Islet of Langerhans (tissue), 1 donor: ENCODE results near the gene ARHGAP24.

Source experiments
- FAIRE-seq: peaks from one replicate; lab custom pipeline; 2011; peaks lifted over from hg19 to GRCh38; lab: Jason Lieb, UNC

The ARHGAP24 gene

DNA sequence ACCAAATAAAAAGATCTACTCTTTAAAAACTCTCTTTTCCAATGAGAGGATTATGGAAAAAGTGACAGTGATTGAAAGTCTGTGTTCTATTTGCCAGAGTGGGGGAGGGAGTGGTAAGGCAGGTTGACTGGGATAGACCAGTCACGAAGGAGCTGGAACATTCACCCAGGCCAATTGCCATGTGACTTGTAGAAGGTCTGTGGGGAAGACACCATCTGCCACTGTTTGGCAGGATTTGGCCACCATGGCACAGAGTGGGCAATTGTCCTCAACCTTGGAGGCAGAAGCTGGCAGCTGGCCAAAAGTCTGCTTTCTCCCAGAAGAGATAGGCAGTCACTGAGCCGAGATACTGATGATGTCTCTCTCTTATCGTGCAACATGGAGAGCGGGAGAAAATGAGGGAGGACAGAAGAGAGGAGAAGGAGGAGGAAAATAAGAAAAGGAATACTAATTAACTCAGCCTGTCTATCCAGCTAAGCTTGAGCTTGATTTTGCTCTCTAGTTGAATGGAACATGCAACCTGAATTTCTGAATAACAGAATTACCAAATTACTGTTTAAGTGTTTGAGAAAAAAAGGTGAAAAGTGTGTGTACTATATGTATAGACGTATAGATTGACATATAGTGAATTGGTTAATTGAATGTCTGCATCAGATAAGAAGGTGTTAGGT lies 267.1 kb downstream of the ARHGAP24 start:
- no peak for FAIRE-seq

DNA sequence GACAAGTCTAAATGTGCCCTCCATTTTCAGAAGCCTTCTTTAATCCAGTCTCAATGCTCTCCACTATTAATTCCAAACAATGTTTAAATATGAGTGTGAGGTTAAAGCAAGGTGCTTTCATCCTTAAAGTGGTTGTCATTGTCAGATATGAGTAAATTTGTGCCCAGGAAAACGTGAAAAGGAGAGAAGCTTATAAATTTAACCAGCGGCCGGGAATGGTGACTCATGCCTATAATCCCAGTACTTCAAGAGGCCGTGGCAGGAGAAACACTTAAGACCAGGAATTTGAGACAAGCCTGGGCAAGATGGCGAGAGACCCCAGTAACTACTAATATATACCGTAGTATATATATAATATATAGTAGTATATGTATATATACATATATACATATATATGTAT lies 270.0 kb downstream of the ARHGAP24 start:
- FAIRE-seq: no peak

DNA sequence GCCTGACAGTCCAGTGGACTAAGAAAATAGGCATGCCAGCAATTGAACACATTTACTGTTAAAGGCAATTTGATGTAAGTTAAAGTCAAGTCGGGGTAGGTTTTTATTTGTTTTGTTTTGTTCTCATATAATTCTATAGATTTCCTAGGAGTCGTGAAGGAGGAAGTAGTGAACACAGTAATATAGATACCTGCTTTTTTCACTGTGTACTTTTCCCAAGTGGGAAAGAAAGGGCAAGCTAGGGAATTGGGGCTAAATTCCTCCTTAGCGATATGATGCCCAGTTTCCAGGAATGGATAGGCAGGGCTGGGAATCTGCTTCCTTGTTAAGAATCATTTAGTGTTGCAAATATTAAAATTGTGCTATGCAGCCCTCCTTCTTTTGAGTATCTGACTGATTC lies 271.0 kb downstream of the ARHGAP24 start:
- no peak for FAIRE-seq

- peak; percentile 99 for FAIRE-seq
Measured at GRCh38 chr4:85747882-85748491, 273.0 kb downstream of the ARHGAP24 start.

GRCh38 chr4:85748654-85749053 lies 273.7 kb downstream of the ARHGAP24 start:
- FAIRE-seq: no peak

- FAIRE-seq: no peak
Measured at GRCh38 chr4:85751866-85752265, 276.9 kb downstream of the ARHGAP24 start.

GRCh38 chr4:85755285-85755684 lies 280.3 kb downstream of the ARHGAP24 start:
- no peak for FAIRE-seq

DNA sequence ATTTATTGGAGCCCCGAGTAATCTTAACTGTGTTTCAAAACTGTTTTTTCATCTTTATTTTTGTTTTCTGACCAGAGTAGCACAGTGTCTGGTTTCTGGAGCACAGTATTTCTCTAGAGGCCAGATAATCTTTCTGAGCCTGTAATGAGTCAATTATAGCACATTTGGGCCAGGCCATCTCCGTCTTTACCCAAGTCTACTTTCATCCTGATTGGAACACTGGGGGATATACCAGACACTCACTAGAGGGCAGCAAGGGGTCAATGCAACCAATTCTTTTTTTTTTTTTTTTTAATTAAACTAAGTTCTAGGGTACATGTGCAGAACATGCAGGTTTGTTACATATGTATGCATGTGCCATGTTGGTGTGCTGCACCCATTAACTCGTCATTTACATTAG lies 282.0 kb downstream of the ARHGAP24 start:
- FAIRE-seq: no peak

DNA sequence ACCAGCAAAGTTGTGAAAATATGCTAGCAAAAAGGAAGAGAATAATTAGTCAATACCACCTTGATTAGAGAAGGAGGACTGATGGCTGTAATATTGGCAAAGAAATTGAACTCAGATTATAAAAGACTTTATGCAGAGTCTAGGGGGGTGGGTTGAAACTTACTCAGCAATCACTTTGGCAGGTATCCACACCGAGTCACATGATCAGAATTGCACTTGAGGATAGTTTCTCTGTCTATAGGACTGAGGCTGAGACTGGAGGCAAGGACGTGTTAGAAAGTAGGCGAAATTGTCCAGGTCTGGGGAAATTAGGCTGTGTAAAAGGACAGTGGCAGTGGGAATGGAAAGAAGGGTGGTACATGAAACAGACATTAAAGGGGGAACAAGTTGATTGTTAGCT lies 284.4 kb downstream of the ARHGAP24 start:
- FAIRE-seq: no peak

DNA sequence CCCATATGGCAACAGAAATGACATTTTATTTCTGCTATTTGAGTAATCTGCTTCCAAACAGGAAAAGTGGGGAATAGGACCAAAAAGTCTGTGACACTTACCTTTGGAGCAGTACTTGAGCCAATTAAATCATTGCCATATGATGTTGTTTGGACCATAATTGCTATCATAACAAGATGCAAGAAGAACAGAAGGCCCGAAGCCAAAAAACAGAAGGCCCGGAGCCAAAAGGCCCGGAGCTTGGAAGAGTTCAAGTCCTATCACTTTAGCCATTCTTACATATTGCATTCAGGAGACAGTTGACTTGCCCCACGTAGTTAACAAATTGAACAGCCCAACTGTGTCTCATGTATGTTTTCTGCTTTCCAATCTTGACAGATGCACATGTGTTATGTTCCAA lies 285.6 kb downstream of the ARHGAP24 start:
- no peak for FAIRE-seq

- FAIRE-seq: no peak
Measured at GRCh38 chr4:85761803-85762528, 287.0 kb downstream of the ARHGAP24 start.

DNA sequence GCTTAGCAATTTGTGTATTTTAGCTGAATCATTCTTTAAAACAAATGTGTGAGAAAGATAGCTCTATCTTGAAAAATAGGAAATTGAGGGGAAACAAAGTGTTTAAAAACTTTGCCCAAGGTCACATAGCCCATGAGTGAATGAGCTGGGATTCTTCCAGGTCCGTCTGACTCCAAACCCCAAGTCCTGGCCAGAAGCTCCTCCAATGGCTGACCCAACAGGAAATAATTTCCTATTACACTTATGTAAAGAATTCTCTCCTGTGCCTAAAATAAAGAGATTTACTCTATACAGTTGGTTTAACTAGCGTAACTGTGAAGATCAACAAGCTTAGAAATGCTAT lies 287.6 kb downstream of the ARHGAP24 start:
- FAIRE-seq: no peak

DNA sequence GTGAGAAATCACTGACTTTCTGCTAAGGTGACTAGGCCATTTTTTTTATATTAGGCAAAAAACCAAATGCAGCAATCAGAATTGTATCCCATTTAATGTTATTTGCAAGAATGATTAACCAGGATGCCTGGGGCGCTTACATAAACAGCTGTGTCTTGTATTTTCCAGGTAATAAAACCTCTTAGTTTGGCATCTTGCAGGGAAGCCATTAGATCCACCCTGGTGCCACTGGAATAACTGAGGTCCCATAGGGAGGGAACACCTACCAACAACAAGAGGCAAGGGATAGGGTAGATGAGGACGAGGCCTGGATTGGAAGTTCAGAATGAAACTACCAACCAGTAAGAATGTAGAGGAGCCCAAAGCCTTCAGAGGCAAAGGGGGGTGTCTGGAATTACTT lies 288.3 kb downstream of the ARHGAP24 start:
- FAIRE-seq: no peak

DNA sequence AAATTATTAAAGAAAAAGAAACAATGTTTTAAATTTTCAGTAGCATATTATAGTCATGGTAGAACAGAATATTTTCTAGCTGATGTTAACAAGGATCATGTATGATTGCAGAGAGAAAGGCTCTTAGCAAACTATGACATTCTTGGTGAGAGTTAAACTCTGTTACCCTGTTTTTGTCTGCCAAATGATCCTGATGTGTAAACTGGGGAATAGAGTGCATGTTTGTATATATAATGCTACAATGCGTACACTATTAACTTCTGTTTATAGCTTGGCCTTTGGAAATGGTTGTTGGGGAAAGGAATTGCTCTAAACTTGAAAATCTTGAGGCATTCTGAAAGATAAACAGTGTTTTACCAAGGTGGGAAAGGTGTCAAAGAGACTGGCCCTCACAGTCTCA lies 292.7 kb downstream of the ARHGAP24 start:
- no peak for FAIRE-seq

DNA sequence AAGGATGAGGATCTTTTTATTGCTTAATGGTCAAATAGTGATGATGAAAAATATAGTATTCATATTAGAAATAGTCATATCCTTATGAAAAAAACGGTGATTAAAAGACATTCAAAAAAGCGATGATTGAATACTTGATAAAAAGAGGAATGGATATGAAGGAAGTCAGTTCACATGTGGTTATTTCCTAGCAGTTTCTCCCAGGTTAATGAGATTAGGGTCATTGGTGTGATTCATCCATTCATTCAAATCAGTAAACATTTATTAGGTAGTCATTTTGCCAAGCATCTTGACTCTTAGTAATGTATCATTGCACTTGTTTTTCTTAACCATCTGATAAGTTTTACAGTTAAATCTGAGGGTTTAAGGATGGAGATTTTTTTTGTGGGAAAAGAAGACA lies 294.1 kb downstream of the ARHGAP24 start:
- peak; percentile 21 for FAIRE-seq

- FAIRE-seq: no peak
Measured at GRCh38 chr4:85772470-85772869, 297.5 kb downstream of the ARHGAP24 start.

- no peak for FAIRE-seq
Measured at GRCh38 chr4:85773372-85773771, 298.4 kb downstream of the ARHGAP24 start.

DNA sequence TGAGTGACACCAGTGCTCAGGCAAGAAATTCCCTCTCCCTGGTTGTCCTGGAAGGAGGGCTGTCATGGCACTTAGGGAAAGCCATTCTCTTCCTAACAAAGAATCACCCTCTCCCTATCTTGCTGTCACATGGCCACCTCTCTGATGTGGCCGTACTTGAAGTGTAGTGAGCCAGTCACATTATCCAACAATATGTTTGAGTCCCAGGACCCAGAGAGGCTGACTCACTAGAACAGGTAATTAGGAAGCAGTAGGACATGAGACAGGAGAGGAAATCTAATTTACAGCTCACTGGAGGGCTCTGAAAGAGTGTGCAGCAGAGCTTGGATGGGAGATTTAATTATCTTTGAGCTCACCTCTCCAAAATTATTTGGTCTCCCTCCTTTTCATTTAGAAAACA lies 299.1 kb downstream of the ARHGAP24 start:
- no peak for FAIRE-seq

DNA sequence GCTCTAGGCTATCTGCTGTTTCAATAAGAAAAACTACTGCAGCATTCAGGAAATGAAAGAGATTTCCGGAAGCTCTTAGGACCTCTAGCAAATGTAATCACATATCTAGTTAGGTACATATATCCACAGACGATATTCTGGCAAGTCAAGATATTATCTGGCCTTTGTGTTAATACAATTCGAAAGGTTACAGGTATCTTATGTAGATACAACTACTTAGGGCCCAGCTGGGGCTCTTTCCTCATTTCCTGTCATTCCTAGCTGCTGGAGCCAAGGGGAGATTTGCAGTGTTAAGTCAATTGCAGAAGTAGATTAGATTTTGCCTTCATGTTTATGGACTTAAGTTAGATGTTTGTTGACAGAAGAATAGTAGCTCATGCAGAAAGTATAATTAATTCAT lies 299.5 kb downstream of the ARHGAP24 start:
- FAIRE-seq: no peak

GRCh38 chr4:85776096-85776495 lies 301.1 kb downstream of the ARHGAP24 start:
- FAIRE-seq: no peak

DNA sequence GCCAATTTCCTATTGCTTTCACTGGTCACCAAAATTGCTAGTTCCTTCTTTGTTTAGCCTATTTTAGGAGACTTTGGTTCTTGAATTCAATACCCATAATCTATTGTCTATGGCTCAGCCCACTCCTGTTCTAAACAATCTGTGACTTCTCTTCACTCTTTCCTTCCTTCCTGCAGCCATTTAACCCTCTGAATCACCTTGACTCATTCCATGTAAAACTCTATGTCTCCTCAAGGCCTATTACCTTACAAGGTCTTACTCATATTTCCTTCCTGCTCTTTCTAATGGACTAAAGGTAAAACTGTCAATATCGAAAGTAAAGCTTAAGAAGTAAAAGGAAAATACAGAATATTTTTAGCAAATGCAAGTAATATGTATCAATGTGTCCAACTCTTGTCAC lies 301.6 kb downstream of the ARHGAP24 start:
- FAIRE-seq: peak; percentile 78

- peak; percentile 81 for FAIRE-seq
Measured at GRCh38 chr4:85777908-85778631, 303.1 kb downstream of the ARHGAP24 start.

DNA sequence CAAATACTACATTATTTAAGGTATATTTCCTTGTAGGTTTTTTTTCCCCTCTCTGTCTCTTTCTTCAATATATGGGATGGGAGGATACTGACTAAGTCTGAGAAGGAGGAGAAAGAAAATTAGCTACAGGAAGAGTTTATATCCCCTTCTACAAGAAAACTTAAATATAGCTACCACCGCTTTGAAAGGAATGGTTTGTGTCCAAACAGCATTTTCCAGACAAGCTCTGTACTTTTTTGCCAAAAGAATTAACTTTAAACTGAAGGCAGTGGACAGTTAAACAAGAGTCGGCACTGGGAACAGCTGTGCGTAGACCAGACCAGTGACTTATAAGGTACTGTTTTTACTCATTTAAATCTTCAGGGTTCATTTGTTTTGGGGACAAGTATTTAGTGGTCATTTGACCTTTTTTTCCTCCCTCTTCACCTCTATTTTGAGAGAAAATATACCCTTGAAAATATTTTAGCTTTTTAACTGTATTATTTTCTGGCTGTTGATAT lies 303.7 kb downstream of the ARHGAP24 start:
- no peak for FAIRE-seq
